Measurements from ENCODE around the gene COL6A1. TPM values are rescaled to one million over a fixed set of nuclear protein-coding genes. Genes with fewer than 3 reads are reported as not detected.

COL6A1 gene
- polyA plus RNA-seq, 1 of the 3 experiments (the other 2 are of a cell fraction): 107 TPM

DNA sequence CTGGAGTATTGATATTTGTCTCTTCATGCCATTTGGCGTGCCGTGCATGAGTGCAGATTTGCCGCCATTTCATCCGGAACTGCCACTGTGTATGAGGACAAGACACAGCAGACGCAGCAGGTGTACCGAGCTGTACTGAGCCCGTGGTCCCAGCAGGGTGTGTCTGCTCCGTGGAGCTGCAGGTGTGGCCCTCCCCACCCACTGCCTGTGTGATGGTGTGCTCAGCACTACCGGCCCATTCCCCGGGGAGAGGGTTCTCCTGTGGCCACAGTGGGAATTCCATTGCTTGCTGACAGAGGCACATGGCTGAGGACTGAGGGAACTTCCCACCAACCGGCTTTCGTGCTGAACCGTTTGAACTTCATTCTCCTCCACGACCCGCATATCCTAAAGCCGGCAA lies 34.3 kb upstream of the COL6A1 start:
- POLR2A ChIA-PET: no interaction called here

GRCh38 chr21:45947716-45948255 lies 33.8 kb upstream of the COL6A1 start:
- Histone ChIP-seq H3K36me3 (replicated peaks in 1 of 2; ENCODE audit: control insufficient read depth in 1 of 2, insufficient read depth in 2 of 2, low read length in 1 of 2) (no peaks in the 10 kb centered on the region), H3K9ac (no peak overlapping the region), H3K9me3 (no peaks in the 10 kb centered on the region), H3K4me2 (no peak overlapping the region), H3F3A (replicated peaks; ENCODE audit: insufficient read depth) (no peaks in the 10 kb centered on the region), H3K27me3 (ENCODE audit: insufficient read depth) (no peaks in the 10 kb centered on the region), H3K9me2 (no peaks in the 10 kb centered on the region), H3K27ac (ENCODE audit: low read depth in 2 of 2, low read length in 1 of 2) (no peak overlapping the region), H3K79me2 (ENCODE audit: insufficient read depth) (no peaks in the 10 kb centered on the region), H4K20me1 (ENCODE audit: insufficient read depth) (no peaks in the 10 kb centered on the region), H3K4me3 (ENCODE audit: low read depth in 2 of 2, low read length in 1 of 2) (no peak overlapping the region), H3K4me1 (ENCODE audit: control insufficient read depth in 1 of 2, insufficient read depth in 2 of 2, low read depth in 1 of 2, low read length in 1 of 2) (peaks cover 0 to 9% of the 10 kb centered on the region in 2 experiments; a peak in 1 of 4 replicates), H2AFZ (ENCODE audit: low read depth) (no peak overlapping the region)
- ChIA-PET CTCF (interaction anchor here (1.1 kb wide), 1 partner anchor 196 kb away, joined by 3 read pairs; no protein-coding TSS in a partner anchor), POLR2A (no interaction called here)
- no peak for DNase-seq
- 87% methylated on average over 7 of the region's 16 CpGs for WGBS (ENCODE audit: low lambda C conversion rate)
- TF ChIP-seq SMC3 (IDR thresholded peaks at IDR 0.05; ENCODE audit: low read depth, low read length) (no peak), YY1 (IDR thresholded peaks at IDR 0.05; ENCODE audit: low read depth) (no peak), CHD2 (IDR thresholded peaks at IDR 0.05; ENCODE audit: low read length, partially characterized antibody) (no peak), MEF2A (IDR thresholded peaks at IDR 0.05; ENCODE audit: borderline replicate concordance, low read depth) (no peak), TCF12 (IDR thresholded peaks at IDR 0.05) (no peak), CTCF (IDR thresholded peaks at IDR 0.05) (no peak), FOXJ3 (CRISPR knock-in tag; IDR thresholded peaks at IDR 0.05) (no peak)
- TF ChIP-seq, protein P1, sequence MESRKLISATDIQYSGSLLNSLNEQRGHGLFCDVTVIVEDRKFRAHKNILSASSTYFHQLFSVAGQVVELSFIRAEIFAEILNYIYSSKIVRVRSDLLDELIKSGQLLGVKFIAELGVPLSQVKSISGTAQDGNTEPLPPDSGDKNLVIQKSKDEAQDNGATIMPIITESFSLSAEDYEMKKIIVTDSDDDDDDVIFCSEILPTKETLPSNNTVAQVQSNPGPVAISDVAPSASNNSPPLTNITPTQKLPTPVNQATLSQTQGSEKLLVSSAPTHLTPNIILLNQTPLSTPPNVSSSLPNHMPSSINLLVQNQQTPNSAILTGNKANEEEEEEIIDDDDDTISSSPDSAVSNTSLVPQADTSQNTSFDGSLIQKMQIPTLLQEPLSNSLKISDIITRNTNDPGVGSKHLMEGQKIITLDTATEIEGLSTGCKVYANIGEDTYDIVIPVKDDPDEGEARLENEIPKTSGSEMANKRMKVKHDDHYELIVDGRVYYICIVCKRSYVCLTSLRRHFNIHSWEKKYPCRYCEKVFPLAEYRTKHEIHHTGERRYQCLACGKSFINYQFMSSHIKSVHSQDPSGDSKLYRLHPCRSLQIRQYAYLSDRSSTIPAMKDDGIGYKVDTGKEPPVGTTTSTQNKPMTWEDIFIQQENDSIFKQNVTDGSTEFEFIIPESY (IDR thresholded peaks at IDR 0.05; ENCODE audit: borderline replicate concordance, low read depth): no peak

More for the DNA sequence above, 34.3 kb upstream of the COL6A1 start:
- H3K36me3 ChIP-seq (replicated peaks in 1 of 2; ENCODE audit: control insufficient read depth in 1 of 2, insufficient read depth in 2 of 2, low read length in 1 of 2): no peaks in the 10 kb centered on the region
- no peak overlapping the region for H3K9ac ChIP-seq
- no peaks in the 10 kb centered on the region for H3F3A ChIP-seq (replicated peaks; ENCODE audit: insufficient read depth)
- no peaks in the 10 kb centered on the region for H4K20me1 ChIP-seq (ENCODE audit: insufficient read depth)
- WGBS (ENCODE audit: low lambda C conversion rate): 92% methylated on average over 10 of the region's 16 CpGs
- no peak for TF ChIP-seq MEF2A (IDR thresholded peaks at IDR 0.05; ENCODE audit: borderline replicate concordance, low read depth)
- TF ChIP-seq FOXM1 (IDR thresholded peaks at IDR 0.05; ENCODE audit: low read depth): no peak
- TF ChIP-seq MAX (IDR thresholded peaks at IDR 0.05; ENCODE audit: low read depth): no peak
- no peak for TF ChIP-seq RFX5 (IDR thresholded peaks at IDR 0.05; ENCODE audit: low read length)
- no peak for TF ChIP-seq RAD21 (IDR thresholded peaks at IDR 0.05; ENCODE audit: low read length)
- no peak for TF ChIP-seq ELF1 (IDR thresholded peaks at IDR 0.05)
- TF ChIP-seq SIN3A (IDR thresholded peaks at IDR 0.05; ENCODE audit: borderline replicate concordance, low read depth, low read length): no peak
- TF ChIP-seq FOSL2 (IDR thresholded peaks at IDR 0.05; ENCODE audit: borderline replicate concordance, low read depth): no peak
- TF ChIP-seq POLR2AphosphoS5 (IDR thresholded peaks at IDR 0.05; ENCODE audit: low read depth, low read length): no peak
- no peak for TF ChIP-seq CHD2 (IDR thresholded peaks at IDR 0.05; ENCODE audit: low read length, partially characterized antibody)
- no peak for TF ChIP-seq REST (IDR thresholded peaks at IDR 0.05; ENCODE audit: low read depth, low read length)
- TF ChIP-seq NFIC (IDR thresholded peaks at IDR 0.05; ENCODE audit: borderline replicate concordance): no peak
- no peak for TF ChIP-seq EZH2phosphoT487 (IDR thresholded peaks at IDR 0.05; ENCODE audit: borderline replicate concordance, low read depth)
- no peak for TF ChIP-seq GATA2 (CRISPR knock-in tag; IDR thresholded peaks at IDR 0.05)
- TF ChIP-seq TEAD4 (IDR thresholded peaks at IDR 0.05; ENCODE audit: borderline replicate concordance, insufficient read depth): no peak
- no peak overlapping the region for H3K4me3 ChIP-seq (ENCODE audit: low read depth in 2 of 2, low read length in 1 of 2)
- no peaks in the 10 kb centered on the region for H3K79me2 ChIP-seq (ENCODE audit: insufficient read depth)
- CTCF ChIA-PET: interaction anchor here (1.4 kb wide), 1 partner anchor 351 kb away, joined by 3 read pairs; no protein-coding TSS in a partner anchor
- no peaks in the 10 kb centered on the region for H3K27me3 ChIP-seq (ENCODE audit: insufficient read depth)
- no peak for DNase-seq
- peaks cover 0 to 9% of the 10 kb centered on the region in 2 experiments; a peak in 1 of 4 replicates for H3K4me1 ChIP-seq (ENCODE audit: control insufficient read depth in 1 of 2, insufficient read depth in 2 of 2, low read depth in 1 of 2, low read length in 1 of 2)
- H3K27ac ChIP-seq (ENCODE audit: low read depth in 2 of 2, low read length in 1 of 2): no peak overlapping the region
- H3K9me2 ChIP-seq: no peaks in the 10 kb centered on the region
- no peak overlapping the region for H2AFZ ChIP-seq (ENCODE audit: low read depth)
- H3K9me3 ChIP-seq: no peaks in the 10 kb centered on the region
- H3K4me2 ChIP-seq: no peak overlapping the region
